Liver (tissue), 9 donors: ENCODE results near the gene SLC7A5. TPM values are rescaled to one million over a fixed set of nuclear protein-coding genes. Genes with fewer than 3 reads are reported as not detected.

ENCODE experiments used
- DNase-seq: peaks from one replicate; pipeline ENCODE4 v3.0.0-alpha.2; 2017; ENCODE audit warnings: low spot score
- H3K27ac ChIP-seq, 2 donors: one replicate each; pipeline ENCODE4 v1.7.0; 2013; ENCODE audit warnings: inconsistent platforms in 2 of 2, low read length in 2 of 2, control low read depth in 1 of 2, low read depth in 1 of 2, mild to moderate bottlenecking in 1 of 2
- H3K27me3 ChIP-seq, 4 donors: one replicate each; pipeline versions ENCODE4 v1.6.1 to v1.7.0; 2013; ENCODE audit warnings: low read length in 3 of 4, inconsistent platforms in 1 of 4, mild to moderate bottlenecking in 1 of 4, moderate library complexity in 1 of 4; ENCODE audit not compliant: control insufficient read depth in 4 of 4, insufficient read depth in 4 of 4
- H3K36me3 ChIP-seq, 4 donors: one replicate each; pipeline versions ENCODE4 v1.6.1 to v1.7.0; 2013; ENCODE audit warnings: low read length in 3 of 4, mild to moderate bottlenecking in 3 of 4, low read depth in 1 of 4, moderate library complexity in 1 of 4; ENCODE audit not compliant: control insufficient read depth in 4 of 4, insufficient read depth in 3 of 4
- H3K4me1 ChIP-seq, 4 donors: one replicate each; pipeline versions ENCODE4 v1.6.1 to v1.7.0; 2013; ENCODE audit warnings: low read length in 3 of 4, mild to moderate bottlenecking in 3 of 4, moderate library complexity in 1 of 4; ENCODE audit not compliant: control insufficient read depth in 4 of 4, insufficient read depth in 4 of 4
- H3K4me3 ChIP-seq, 3 donors: one replicate each; pipeline versions ENCODE4 v1.6.1 to v1.7.0; 2013; ENCODE audit warnings: low read length in 3 of 3, control low read depth in 1 of 3, low read depth in 1 of 3, mild to moderate bottlenecking in 1 of 3
- H3K9ac ChIP-seq, 2 donors: one replicate each; pipeline ENCODE4 v1.7.0; 2013; ENCODE audit warnings: low read length in 2 of 2, mild to moderate bottlenecking in 2 of 2, moderate library complexity in 2 of 2, control low read depth in 1 of 2, low read depth in 1 of 2
- H3K9me3 ChIP-seq, 4 donors: one replicate each; pipeline versions ENCODE4 v1.6.1 to v1.7.0; 2013; ENCODE audit warnings: low read length in 3 of 4; ENCODE audit not compliant: control insufficient read depth in 4 of 4
- EGR1 ChIP-seq, 2 donors: IDR thresholded peaks; 2 replicates each; pipeline ENCODE4 v1.6.1; 2016 to 2018; ENCODE audit warnings: antibody characterized with exemption in 2 of 2, low read depth in 2 of 2
- FOXA2 ChIP-seq: IDR thresholded peaks from 2 replicates; pipeline ENCODE4 v1.6.1; 2016; ENCODE audit warnings: antibody characterized with exemption
- HNF4A ChIP-seq, 2 donors: conservative IDR thresholded peaks; 2 replicates each; pipeline ENCODE4 v1.6.1; 2016; ENCODE audit warnings: antibody characterized with exemption in 2 of 2, mild to moderate bottlenecking in 2 of 2
- HNF4G ChIP-seq: IDR thresholded peaks from 2 replicates; pipeline ENCODE4 v1.6.1; 2016; ENCODE audit warnings: antibody characterized with exemption
- RAD21 ChIP-seq, 2 donors: IDR thresholded peaks; 2 replicates each; pipeline ENCODE4 v1.6.1; 2016; ENCODE audit warnings: antibody characterized with exemption in 2 of 2, mild to moderate bottlenecking in 2 of 2
- SP1 ChIP-seq: IDR thresholded peaks from 2 replicates; pipeline ENCODE4 v1.6.1; 2018; ENCODE audit warnings: antibody characterized with exemption, mild to moderate bottlenecking
- YY1 ChIP-seq: IDR thresholded peaks from 2 replicates; pipeline ENCODE4 v1.6.1; 2016; ENCODE audit warnings: antibody characterized with exemption, mild to moderate bottlenecking
- WGBS: extraction: QIAGEN DNeasy Blood & Tissue Kit; methylation state at CpG from one replicate; pipeline ENCODE4 v1.1.7; 2013; 5-methylcytosine and 5-hydroxymethylcytosine counted together
- polyA plus RNA-seq, 2 donors: library from polyadenylated mRNA; stranded (reverse) in 1 of 2; unstranded in 1 of 2; fragments of 200-250 nt in 1 of 2; fragments of >200 nt in 1 of 2; fragmentation: Nextera tagmentation in 1 of 2; extraction: Ambion mirVana in 1 of 2; gene quantifications; one replicate each; pipeline versions ENCODE4 v1.2.1 to v1.2.3, GENCODE V29; 2013 to 2015
- total RNA-seq, 2 donors: library from RNA; depleted of rRNA; stranded (reverse); fragments of >200 nt; gene quantifications; one replicate each; pipeline ENCODE4 v1.2.3, GENCODE V29; 2014
- TF ChIP-seq, protein P1 (sequence below): IDR thresholded peaks from 2 replicates; pipeline ENCODE4 v1.6.1; 2016; ENCODE audit warnings: antibody characterized with exemption
- TF ChIP-seq, protein P2 (sequence below): IDR thresholded peaks from 2 replicates; pipeline ENCODE4 v1.6.1; 2016; ENCODE audit warnings: antibody characterized with exemption
- TF ChIP-seq, protein P3 (sequence below): IDR thresholded peaks from 2 replicates; pipeline ENCODE4 v1.6.1; 2016; ENCODE audit warnings: antibody characterized with exemption, mild to moderate bottlenecking
- donor health status: healthy.
- donor health status: healthy.
- donor health status: healthy.
- donor health status: healthy.
- donor health status: healthy.

Gene SLC7A5
- total and polyA plus RNA-seq, 4 donors = 4.5 to 66.0 (median 10.6) TPM

DNA sequence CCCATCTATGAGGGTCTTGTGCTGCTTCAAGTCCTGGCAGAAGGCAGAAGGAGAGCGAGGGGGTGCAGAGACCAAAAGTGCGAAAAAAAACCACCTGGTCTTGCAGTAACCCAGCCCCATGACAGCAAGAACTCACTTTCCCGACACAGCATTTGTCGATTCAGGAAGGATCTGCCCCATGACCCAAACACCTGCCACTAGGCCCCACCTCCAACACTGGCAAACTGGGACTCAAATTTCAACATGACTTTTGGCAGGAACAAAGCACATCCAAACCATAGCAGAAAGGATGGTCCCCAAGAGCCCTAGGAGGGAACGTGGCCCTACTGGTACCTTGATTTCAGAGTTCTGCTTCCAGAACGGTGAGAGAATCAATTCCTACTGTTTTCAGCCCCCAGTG, 68.8 kb downstream of the SLC7A5 start:
- TF ChIP-seq YY1 (peak; percentile 30), SP1 (peak; percentile 33), HNF4A (conservative IDR thresholded peaks at IDR 0.05) (peak; percentile 28 to 31)
- TF ChIP-seq, protein P1, sequence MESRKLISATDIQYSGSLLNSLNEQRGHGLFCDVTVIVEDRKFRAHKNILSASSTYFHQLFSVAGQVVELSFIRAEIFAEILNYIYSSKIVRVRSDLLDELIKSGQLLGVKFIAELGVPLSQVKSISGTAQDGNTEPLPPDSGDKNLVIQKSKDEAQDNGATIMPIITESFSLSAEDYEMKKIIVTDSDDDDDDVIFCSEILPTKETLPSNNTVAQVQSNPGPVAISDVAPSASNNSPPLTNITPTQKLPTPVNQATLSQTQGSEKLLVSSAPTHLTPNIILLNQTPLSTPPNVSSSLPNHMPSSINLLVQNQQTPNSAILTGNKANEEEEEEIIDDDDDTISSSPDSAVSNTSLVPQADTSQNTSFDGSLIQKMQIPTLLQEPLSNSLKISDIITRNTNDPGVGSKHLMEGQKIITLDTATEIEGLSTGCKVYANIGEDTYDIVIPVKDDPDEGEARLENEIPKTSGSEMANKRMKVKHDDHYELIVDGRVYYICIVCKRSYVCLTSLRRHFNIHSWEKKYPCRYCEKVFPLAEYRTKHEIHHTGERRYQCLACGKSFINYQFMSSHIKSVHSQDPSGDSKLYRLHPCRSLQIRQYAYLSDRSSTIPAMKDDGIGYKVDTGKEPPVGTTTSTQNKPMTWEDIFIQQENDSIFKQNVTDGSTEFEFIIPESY = no peak
- Histone ChIP-seq H3K9me3 (no peaks in the 10 kb centered on the region), H3K4me3 (no peak overlapping the region), H3K27ac (no peak overlapping the region), H3K27me3 (no peaks in the 10 kb centered on the region), H3K36me3 (no peaks in the 10 kb centered on the region), H3K9ac (no peak overlapping the region), H3K4me1 (peaks cover 0 to 4% (median 0%) of the 10 kb centered on the region in 4 donors)
- WGBS = 59% methylated on average over 6 of the region's 6 CpGs
- no peak for DNase-seq

DNA sequence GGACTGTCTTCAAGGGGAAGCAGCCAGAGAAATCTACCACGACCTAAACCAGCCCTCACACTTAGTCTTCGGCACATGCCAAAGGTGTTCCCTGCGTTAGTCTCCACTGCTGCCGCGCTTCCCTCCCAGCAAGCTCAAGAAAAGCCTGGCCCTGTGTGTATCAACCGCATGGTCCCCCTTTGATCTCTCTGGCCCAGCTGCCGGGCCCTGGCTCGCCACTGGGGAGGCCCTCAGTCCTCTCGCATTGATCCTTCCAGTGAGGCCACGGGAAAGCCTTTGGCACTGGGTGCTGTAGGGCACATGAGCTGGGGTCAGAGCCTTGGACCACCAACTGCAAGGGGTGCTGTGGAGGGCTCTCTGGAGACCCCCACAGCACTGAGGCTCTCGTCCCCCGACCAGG, 74.0 kb downstream of the SLC7A5 start:
- DNase-seq = no peak
- 90% methylated on average over 12 of the region's 12 CpGs for WGBS
- H3K27me3 ChIP-seq = no peaks in the 10 kb centered on the region
- TF ChIP-seq, protein P1 = no peak
- no peak for TF ChIP-seq RAD21 (IDR thresholded peaks at IDR 0.05)
- TF ChIP-seq HNF4A (conservative IDR thresholded peaks at IDR 0.05) = no peak
- TF ChIP-seq FOXA2 = no peak
- TF ChIP-seq EGR1 (IDR thresholded peaks at IDR 0.05; ENCODE audit: low read depth in 2 of 2) = no peak
- TF ChIP-seq HNF4G = no peak
- TF ChIP-seq, protein P2, sequence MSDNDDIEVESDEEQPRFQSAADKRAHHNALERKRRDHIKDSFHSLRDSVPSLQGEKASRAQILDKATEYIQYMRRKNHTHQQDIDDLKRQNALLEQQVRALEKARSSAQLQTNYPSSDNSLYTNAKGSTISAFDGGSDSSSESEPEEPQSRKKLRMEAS = no peak
- TF ChIP-seq, protein P3, sequence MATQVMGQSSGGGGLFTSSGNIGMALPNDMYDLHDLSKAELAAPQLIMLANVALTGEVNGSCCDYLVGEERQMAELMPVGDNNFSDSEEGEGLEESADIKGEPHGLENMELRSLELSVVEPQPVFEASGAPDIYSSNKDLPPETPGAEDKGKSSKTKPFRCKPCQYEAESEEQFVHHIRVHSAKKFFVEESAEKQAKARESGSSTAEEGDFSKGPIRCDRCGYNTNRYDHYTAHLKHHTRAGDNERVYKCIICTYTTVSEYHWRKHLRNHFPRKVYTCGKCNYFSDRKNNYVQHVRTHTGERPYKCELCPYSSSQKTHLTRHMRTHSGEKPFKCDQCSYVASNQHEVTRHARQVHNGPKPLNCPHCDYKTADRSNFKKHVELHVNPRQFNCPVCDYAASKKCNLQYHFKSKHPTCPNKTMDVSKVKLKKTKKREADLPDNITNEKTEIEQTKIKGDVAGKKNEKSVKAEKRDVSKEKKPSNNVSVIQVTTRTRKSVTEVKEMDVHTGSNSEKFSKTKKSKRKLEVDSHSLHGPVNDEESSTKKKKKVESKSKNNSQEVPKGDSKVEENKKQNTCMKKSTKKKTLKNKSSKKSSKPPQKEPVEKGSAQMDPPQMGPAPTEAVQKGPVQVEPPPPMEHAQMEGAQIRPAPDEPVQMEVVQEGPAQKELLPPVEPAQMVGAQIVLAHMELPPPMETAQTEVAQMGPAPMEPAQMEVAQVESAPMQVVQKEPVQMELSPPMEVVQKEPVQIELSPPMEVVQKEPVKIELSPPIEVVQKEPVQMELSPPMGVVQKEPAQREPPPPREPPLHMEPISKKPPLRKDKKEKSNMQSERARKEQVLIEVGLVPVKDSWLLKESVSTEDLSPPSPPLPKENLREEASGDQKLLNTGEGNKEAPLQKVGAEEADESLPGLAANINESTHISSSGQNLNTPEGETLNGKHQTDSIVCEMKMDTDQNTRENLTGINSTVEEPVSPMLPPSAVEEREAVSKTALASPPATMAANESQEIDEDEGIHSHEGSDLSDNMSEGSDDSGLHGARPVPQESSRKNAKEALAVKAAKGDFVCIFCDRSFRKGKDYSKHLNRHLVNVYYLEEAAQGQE = no peak
- TF ChIP-seq YY1 = no peak
- H3K4me3 ChIP-seq = no peak overlapping the region
- H3K9me3 ChIP-seq = no peaks in the 10 kb centered on the region
- no peaks in the 10 kb centered on the region for H3K36me3 ChIP-seq
- no peak overlapping the region for H3K9ac ChIP-seq
- peaks cover 10 to 26% (median 18%) of the 10 kb centered on the region in 4 donors for H3K4me1 ChIP-seq
- H3K27ac ChIP-seq = no peak overlapping the region
